Transverse colon (tissue), 4 donors: ENCODE results near the gene DENND1A. TPM values are rescaled to one million over a fixed set of nuclear protein-coding genes. Genes with fewer than 3 reads are reported as not detected.
A peak's percentile ranks its signal among the peaks of the same experiment; 100 is the strongest.

ENCODE experiments used
- DNase-seq: peaks from one replicate; pipeline ENCODE4 v3.0.0-alpha.2; 2019
- H3K27ac ChIP-seq, 4 donors: fragments of 200-600 bp; sonication (generic); 2 replicates each; pipeline ENCODE4 v1.5.1; 2016 to 2018; ENCODE audit warnings: inconsistent platforms in 4 of 4
- H3K27me3 ChIP-seq: fragments of 200-600 bp; sonication (generic); 2 replicates; pipeline ENCODE4 v1.5.1; 2017; ENCODE audit warnings: inconsistent platforms
- H3K36me3 ChIP-seq, 4 donors: fragments of 200-600 bp; sonication (generic); 2 replicates each; pipeline ENCODE4 v1.5.1; 2017 to 2019; ENCODE audit warnings: inconsistent platforms in 4 of 4
- H3K4me1 ChIP-seq, 4 donors: fragments of 200-600 bp; sonication (generic); 2 replicates each; pipeline ENCODE4 v1.5.1; 2017 to 2020; ENCODE audit warnings: inconsistent platforms in 4 of 4
- H3K4me3 ChIP-seq, 4 donors: fragments of 200-600 bp; sonication (generic); 1 replicate in 1 of 4; 2 replicates in 3 of 4; pipeline versions ENCODE4 v1.5.1 to v1.6.1; 2017 to 2019; ENCODE audit warnings: inconsistent platforms in 4 of 4
- H3K9me3 ChIP-seq, 2 donors: fragments of 200-600 bp; sonication (generic); 2 replicates each; pipeline ENCODE4 v1.5.1; 2017 to 2019; ENCODE audit warnings: inconsistent platforms in 2 of 2
- CTCF ChIP-seq, 5 experiments: fragments of 200-600 bp in 3 of 5; fragments of 450-650 bp in 2 of 5; sonication (generic) in 3 of 5; IDR thresholded peaks; 1 replicate in 2 of 5; 2 replicates in 3 of 5; pipeline ENCODE4 v1.5.1; 2016 to 2017; ENCODE audit warnings: antibody characterized with exemption in 5 of 5, inconsistent platforms in 3 of 5, mild to moderate bottlenecking in 2 of 5, moderate library complexity in 1 of 5
- EP300 ChIP-seq: sonication (generic); formaldehyde crosslinking; IDR thresholded peaks from one replicate; pipeline ENCODE4 v1.6.1; 2017; ENCODE audit warnings: antibody characterized with exemption, low read depth
- POLR2A ChIP-seq: fragments of 450-650 bp; IDR thresholded peaks from one replicate; pipeline ENCODE4 v1.6.1; 2016; ENCODE audit warnings: antibody characterized with exemption, mild to moderate bottlenecking, moderate library complexity
- POLR2AphosphoS5 ChIP-seq, 3 donors: sonication (generic); formaldehyde crosslinking; IDR thresholded peaks; one replicate each; pipeline ENCODE4 v1.6.1; 2016; ENCODE audit warnings: antibody characterized with exemption in 3 of 3
- WGBS, 2 donors: methylation state at CpG; one replicate each; pipeline ENCODE4 v1.1.5; 2018; ENCODE audit warnings: low coverage in 1 of 2; 5-methylcytosine and 5-hydroxymethylcytosine counted together
- in situ Hi-C, 4 donors: fragments of 200-750 bp; cut with MboI; loops; one replicate each; pipeline versions ENCODE4 v1.15.0 to v1.15.1; 2017; ENCODE audit warnings: low sequenced_read_pairs in 3 of 4, low pct_ligation_motif_present in 1 of 4, low pct_unique_long_range_greater_than_20kb in 1 of 4
- intact Hi-C: fragments of 100-400 bp; cut with DNase I; formaldehyde crosslinking; loops from one replicate; pipeline ENCODE4 v1.15.1; 2023; ENCODE audit warnings: low total_unique reads
- total RNA-seq, 4 donors: library from RNA; depleted of rRNA; stranded (reverse); fragments of >200 nt; gene quantifications; one replicate each; pipeline ENCODE4 v1.1.0, GENCODE V29; 2016

The DENND1A gene
- total RNA-seq, 4 donors from 2014 or later: 12.5 to 78.6 (median 40.0) TPM

- 73 to 80% methylated on average over 1 to 2 of the region's 2 CpGs for WGBS, 2 donors
- no peak for DNase-seq
- intact Hi-C loops (no loop called here), in situ Hi-C loops (no loop called here)
- Histone ChIP-seq H3K4me3 (no peak overlapping the region), H3K27ac (no peak overlapping the region), H3K27me3 (no peaks in the 10 kb centered on the region), H3K9me3 (no peaks in the 10 kb centered on the region), H3K36me3 (no peaks in the 10 kb centered on the region), H3K4me1 (peaks cover 23 to 67% (median 40%) of the 10 kb centered on the region in 4 donors)
- TF ChIP-seq POLR2AphosphoS5 (IDR thresholded peaks at IDR 0.05) (no peak), CTCF (IDR thresholded peaks at IDR 0.05) (no peak), EP300 (no peak), POLR2A (no peak)
These were observed 4.1 kb downstream of the DENND1A start for GRCh38 chr9:123925819-123926218.

GRCh38 chr9:123925161-123925560 is 4.8 kb downstream of the DENND1A start:
- WGBS, 2 donors: 96 to 98% methylated on average over 3 of the region's 3 CpGs
- Histone ChIP-seq H3K27me3 (no peaks in the 10 kb centered on the region), H3K36me3 (no peaks in the 10 kb centered on the region), H3K4me3 (no peak overlapping the region), H3K4me1 (peaks cover 23 to 63% (median 38%) of the 10 kb centered on the region in 4 donors), H3K27ac (no peak overlapping the region), H3K9me3 (no peaks in the 10 kb centered on the region)
- in situ Hi-C loops (no loop called here), intact Hi-C loops (no loop called here)
- no peak for DNase-seq
- TF ChIP-seq POLR2A (no peak), EP300 (no peak), CTCF (IDR thresholded peaks at IDR 0.05) (no peak), POLR2AphosphoS5 (IDR thresholded peaks at IDR 0.05) (no peak)

GRCh38 chr9:123924727-123925126 is 5.2 kb downstream of the DENND1A start:
- Histone ChIP-seq H3K4me3 (no peak overlapping the region), H3K4me1 (peaks cover 23 to 62% (median 38%) of the 10 kb centered on the region in 4 donors), H3K9me3 (no peaks in the 10 kb centered on the region), H3K27ac (no peak overlapping the region), H3K27me3 (no peaks in the 10 kb centered on the region), H3K36me3 (no peaks in the 10 kb centered on the region)
- in situ Hi-C loops: no loop called here
- intact Hi-C loops: no loop called here
- no peak for DNase-seq
- no peak for TF ChIP-seq POLR2A
- TF ChIP-seq EP300: no peak
- TF ChIP-seq POLR2AphosphoS5 (IDR thresholded peaks at IDR 0.05): no peak
- no peak for TF ChIP-seq CTCF (IDR thresholded peaks at IDR 0.05)
- 96 to 100% methylated on average over 5 of the region's 5 CpGs for WGBS, 2 donors

GRCh38 chr9:123923884-123924283 is 6.0 kb downstream of the DENND1A start:
- Histone ChIP-seq H3K9me3 (no peaks in the 10 kb centered on the region), H3K36me3 (no peaks in the 10 kb centered on the region), H3K4me3 (no peak overlapping the region), H3K27ac (peak overlapping the region in 2 of 4 donors; percentile 56 to 71), H3K4me1 (peaks cover 21 to 57% (median 34%) of the 10 kb centered on the region in 4 donors), H3K27me3 (no peaks in the 10 kb centered on the region)
- no peak for DNase-seq
- WGBS, 2 donors: 94 to 95% methylated on average over 3 of the region's 3 CpGs
- in situ Hi-C loops (no loop called here), intact Hi-C loops (no loop called here)
- no peak for TF ChIP-seq POLR2AphosphoS5 (IDR thresholded peaks at IDR 0.05)
- TF ChIP-seq POLR2A: no peak
- TF ChIP-seq EP300: no peak
- TF ChIP-seq CTCF (IDR thresholded peaks at IDR 0.05): no peak
